Activated T-cell treated with anti-CD3 and anti-CD28 coated beads, Interleukin-2, amount 50 U/mL, for 24 hours (primary cell): ENCODE data around the gene APOD.
A peak's percentile ranks its signal among the peaks of the same experiment; 100 is the strongest.
"Not testable (repeated sequence)": the region's sequence is repeated elsewhere in the genome, so short reads cannot be mapped to it uniquely, and the experiment has no call there.

ENCODE experiments used
- DNase-seq: peaks from one replicate; pipeline ENCODE4 v3.0.0-alpha.2; 2020
- H3K27ac Mint-ChIP-seq: 2 replicates; pipeline ENCODE4 v1.8.0; 2020; ENCODE audit warnings: mild to moderate bottlenecking, mixed read lengths
- H3K27me3 Mint-ChIP-seq: 2 replicates; pipeline ENCODE4 v1.8.0; 2020; ENCODE audit warnings: mixed read lengths
- H3K36me3 Mint-ChIP-seq: 2 replicates; pipeline ENCODE4 v1.8.0; 2020; ENCODE audit warnings: low read depth, mixed read lengths
- H3K4me1 Mint-ChIP-seq: 2 replicates; pipeline ENCODE4 v1.8.0; 2020; ENCODE audit warnings: low read depth, mixed read lengths
- H3K4me3 Mint-ChIP-seq: 2 replicates; pipeline ENCODE4 v1.8.0; 2020; ENCODE audit warnings: mild to moderate bottlenecking, moderate library complexity, mixed read lengths
- H3K9me3 Mint-ChIP-seq: 2 replicates; pipeline ENCODE4 v1.8.0; 2020; ENCODE audit warnings: mixed read lengths

The APOD gene

GRCh38 chr3:195622523-195623170 lies 38.9 kb upstream of the APOD start:
- not testable (repeated sequence) for H3K36me3 Mint-ChIP-seq, H3K4me3 Mint-ChIP-seq, DNase-seq, H3K27me3 Mint-ChIP-seq, H3K27ac Mint-ChIP-seq, H3K9me3 Mint-ChIP-seq
- peaks cover 12% of the 10 kb centered on the region for H3K4me1 Mint-ChIP-seq

GRCh38 chr3:195622012-195622411 lies 38.3 kb upstream of the APOD start:
- not testable (repeated sequence) for DNase-seq, H3K4me3 Mint-ChIP-seq, H3K27ac Mint-ChIP-seq, H3K4me1 Mint-ChIP-seq, H3K27me3 Mint-ChIP-seq, H3K9me3 Mint-ChIP-seq, H3K36me3 Mint-ChIP-seq

DNA sequence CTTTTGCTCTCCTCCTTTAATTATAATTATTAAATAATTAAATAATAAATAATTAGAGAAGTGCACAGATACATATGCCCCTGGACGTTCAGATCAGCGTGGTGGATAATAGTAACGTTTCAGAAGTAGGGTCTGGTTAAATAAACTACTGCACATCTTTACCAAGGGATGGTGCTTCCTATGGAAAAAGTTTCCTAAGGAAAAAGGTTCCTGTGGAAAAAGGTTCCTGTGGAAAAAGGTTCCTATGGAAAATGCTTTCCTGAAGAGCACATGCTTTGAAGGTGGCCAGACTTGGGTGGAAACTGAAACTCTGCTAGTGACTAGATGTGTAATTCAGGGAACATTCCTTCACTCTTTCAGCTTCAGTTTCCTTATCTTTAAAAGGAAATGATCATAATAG lies 37.4 kb upstream of the APOD start:
- H3K27ac Mint-ChIP-seq, H3K4me3 Mint-ChIP-seq, H3K27me3 Mint-ChIP-seq, DNase-seq, H3K4me1 Mint-ChIP-seq, H3K9me3 Mint-ChIP-seq, H3K36me3 Mint-ChIP-seq: not testable (repeated sequence)

DNA sequence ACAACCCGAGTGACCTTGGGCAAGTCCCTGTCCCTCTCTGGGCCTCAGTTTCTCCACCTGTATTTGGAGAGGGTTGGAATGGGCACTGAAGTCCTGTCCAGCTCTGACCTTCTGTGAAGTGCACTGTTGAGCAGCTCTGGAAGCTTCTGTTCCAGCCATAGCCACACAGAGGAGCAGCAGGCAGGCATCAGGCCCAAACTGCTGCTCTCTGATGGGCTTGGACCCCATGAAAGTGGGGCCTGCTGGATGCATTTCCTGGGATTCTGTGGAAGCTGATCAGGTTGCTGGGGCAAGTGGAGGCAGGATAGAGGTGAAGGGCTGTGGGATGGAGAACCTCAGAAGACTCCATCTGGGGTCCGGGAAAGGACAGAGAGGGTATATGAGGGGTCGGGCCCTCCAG lies 36.7 kb upstream of the APOD start:
- not testable (repeated sequence) for H3K27ac Mint-ChIP-seq, H3K27me3 Mint-ChIP-seq, H3K36me3 Mint-ChIP-seq, H3K4me1 Mint-ChIP-seq, H3K9me3 Mint-ChIP-seq, DNase-seq, H3K4me3 Mint-ChIP-seq

- not testable (repeated sequence) for H3K27me3 Mint-ChIP-seq, H3K4me1 Mint-ChIP-seq, H3K36me3 Mint-ChIP-seq, H3K9me3 Mint-ChIP-seq, H3K4me3 Mint-ChIP-seq, H3K27ac Mint-ChIP-seq, DNase-seq
Measured at GRCh38 chr3:195619591-195620369, 36.0 kb upstream of the APOD start.

DNA sequence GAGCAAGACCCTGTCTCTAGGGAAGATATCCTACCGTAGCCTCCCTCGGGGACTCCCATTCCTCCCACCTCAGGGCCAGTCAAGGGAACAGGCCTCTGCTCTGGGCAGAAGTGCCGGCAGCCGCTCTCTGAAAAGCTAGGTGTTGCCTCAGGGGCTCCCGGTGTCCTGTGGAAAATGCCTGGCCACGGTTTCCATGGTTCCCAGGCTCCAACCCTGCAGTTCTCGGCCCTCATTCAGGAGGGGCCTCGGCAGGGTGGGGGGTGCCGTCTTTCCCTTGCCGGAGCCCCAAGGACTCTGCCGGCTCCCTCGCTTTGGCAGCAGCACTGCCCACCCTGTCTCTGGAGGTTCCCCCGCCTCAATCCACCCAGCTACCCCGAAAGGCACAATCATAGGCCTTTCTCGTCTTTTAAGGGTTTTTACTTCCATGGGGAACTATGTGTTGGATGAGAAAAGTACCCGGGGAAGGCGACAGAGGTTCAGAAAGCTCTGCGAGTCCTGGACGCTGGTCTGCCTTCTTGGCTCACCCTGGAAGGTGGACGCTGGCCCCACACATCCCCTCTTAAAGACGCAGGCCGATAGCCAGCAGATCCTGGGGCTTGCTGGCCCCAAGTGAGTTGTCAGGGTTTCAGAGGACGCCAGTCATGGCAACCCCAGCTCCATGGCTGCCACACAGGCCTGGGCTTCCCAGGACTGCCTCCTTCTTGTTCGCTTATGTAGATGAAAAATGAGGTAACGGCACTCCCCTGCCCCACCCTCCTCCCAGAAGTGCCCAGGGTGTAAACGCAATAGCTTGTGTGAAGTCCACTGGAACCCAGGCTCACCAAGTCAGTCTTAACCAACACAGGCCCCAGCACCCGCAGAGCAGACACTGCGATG lies 34.3 kb upstream of the APOD start:
- H3K27ac Mint-ChIP-seq, H3K27me3 Mint-ChIP-seq, H3K9me3 Mint-ChIP-seq, DNase-seq, H3K4me3 Mint-ChIP-seq, H3K36me3 Mint-ChIP-seq: not testable (repeated sequence)
- H3K4me1 Mint-ChIP-seq = peaks cover 20% of the 10 kb centered on the region

- not testable (repeated sequence) for H3K27ac Mint-ChIP-seq, DNase-seq, H3K4me3 Mint-ChIP-seq, H3K27me3 Mint-ChIP-seq, H3K9me3 Mint-ChIP-seq, H3K36me3 Mint-ChIP-seq
- H3K4me1 Mint-ChIP-seq = peaks cover 20% of the 10 kb centered on the region
Measured at GRCh38 chr3:195617134-195617533, 33.4 kb upstream of the APOD start.

DNA sequence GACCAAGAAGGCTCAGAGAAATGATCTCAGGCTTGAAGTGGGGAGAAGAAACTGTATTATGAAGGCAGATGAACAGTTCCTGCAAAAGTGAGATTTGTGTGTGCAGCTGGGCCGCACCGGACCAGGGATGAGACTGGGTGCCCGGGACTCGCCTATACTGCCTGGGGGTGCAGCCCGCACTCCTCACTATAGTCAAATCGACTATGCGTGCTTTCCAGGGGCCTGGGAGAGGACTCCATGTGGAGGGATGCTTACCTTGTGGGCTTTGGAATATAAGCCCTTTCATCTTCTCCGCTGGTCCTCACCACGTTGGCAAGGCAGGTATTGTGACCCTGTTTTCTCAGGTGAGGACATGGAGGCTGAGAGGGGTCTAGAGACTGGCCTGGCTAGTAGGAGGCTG lies 32.9 kb upstream of the APOD start:
- Mint-ChIP-seq H3K4me3 (no peak overlapping the region), H3K27me3 (no peaks in the 10 kb centered on the region), H3K27ac (no peak overlapping the region), H3K36me3 (no peaks in the 10 kb centered on the region), H3K4me1 (peaks cover 20% of the 10 kb centered on the region), H3K9me3 (no peaks in the 10 kb centered on the region)
- no peak for DNase-seq

- H3K27me3 Mint-ChIP-seq, H3K9me3 Mint-ChIP-seq, H3K36me3 Mint-ChIP-seq, H3K4me3 Mint-ChIP-seq, DNase-seq, H3K27ac Mint-ChIP-seq: not testable (repeated sequence)
- H3K4me1 Mint-ChIP-seq = peaks cover 19% of the 10 kb centered on the region
Measured at GRCh38 chr3:195615952-195616537, 32.3 kb upstream of the APOD start.

DNA sequence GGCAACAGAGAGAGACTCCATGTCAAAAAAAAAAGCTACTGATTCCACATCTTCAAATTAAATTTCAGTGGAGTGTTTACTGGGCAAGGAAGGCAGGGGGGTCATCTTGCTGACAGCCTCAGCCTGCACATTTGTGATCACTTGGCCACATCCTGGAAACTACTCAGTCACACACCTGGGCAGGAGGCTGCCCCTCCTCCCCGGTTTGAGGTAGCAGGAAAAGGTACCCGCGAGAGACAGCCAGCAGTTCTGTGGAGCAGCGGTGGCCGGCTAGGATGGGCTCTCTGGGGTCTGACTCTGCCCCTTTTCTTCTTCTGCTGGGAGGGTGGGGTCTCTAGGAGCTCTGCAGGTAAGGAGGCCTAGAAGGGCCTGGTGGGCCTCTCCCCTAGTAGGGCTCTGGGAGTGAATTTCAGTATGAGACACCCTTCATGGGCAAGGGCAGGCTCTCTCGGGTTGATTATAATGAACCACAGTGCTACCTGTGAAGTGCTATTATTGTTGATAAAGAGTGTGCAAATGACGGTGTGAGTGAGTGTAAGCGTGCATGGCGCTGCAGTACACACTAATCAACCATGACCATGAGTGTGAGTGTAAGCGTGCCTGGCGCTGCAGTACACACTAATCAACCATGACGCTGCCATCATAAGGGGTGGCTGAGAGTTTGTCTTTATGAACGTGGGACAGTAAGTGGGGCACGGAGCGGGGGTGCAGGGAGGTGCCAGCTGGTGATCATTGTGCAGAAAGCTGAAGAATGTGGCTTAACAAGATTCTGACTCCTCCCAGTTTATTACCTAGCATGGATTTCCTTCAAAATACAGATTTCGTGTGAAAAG lies 31.1 kb upstream of the APOD start:
- H3K9me3 Mint-ChIP-seq, H3K36me3 Mint-ChIP-seq, H3K4me3 Mint-ChIP-seq, DNase-seq, H3K27me3 Mint-ChIP-seq: not testable (repeated sequence)
- H3K4me1 Mint-ChIP-seq = peaks cover 23% of the 10 kb centered on the region
- peak overlapping the region; percentile 44 for H3K27ac Mint-ChIP-seq

GRCh38 chr3:195613468-195614069 lies 29.8 kb upstream of the APOD start:
- H3K36me3 Mint-ChIP-seq = peaks cover 10% of the 10 kb centered on the region
- peaks cover 13% of the 10 kb centered on the region for H3K9me3 Mint-ChIP-seq
- no peaks in the 10 kb centered on the region for H3K27me3 Mint-ChIP-seq
- no peak overlapping the region for H3K4me3 Mint-ChIP-seq
- no peak overlapping the region for H3K27ac Mint-ChIP-seq
- no peak for DNase-seq
- H3K4me1 Mint-ChIP-seq = peaks cover 36% of the 10 kb centered on the region

DNA sequence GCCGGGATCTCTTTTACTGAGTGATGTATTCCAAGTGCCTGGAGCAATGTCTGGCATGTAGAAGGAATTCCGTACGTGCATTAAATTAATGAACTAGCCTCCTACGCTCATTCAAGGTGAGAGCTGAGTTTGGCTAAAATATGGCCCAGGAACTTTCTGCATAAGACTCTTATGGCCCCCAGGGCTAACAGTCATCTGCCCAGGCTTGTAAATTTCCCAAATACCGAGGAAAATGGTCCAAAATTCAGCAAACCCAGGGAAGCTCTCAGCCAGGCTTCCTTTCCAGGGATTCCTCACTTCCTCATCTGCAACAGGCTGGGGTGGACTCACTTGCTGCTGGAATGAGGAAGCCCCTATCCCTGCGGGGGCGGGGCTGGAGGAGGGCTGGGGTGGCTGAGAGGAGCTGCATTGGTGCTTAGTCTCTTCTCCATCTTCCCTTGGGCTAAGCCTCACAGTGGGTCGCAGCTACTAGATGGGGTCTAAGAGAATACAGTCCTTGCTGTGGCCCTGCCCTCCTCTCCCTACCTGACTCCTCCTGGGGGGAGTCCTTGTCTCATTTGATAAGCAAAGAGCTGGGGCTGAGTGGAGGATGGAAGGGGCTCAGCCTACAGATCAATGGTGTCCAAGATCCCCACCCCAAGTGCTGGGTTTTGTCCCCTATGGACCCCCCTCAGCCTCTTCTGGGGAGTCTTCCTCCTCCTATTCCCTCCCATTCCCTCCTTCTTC lies 28.5 kb upstream of the APOD start:
- H3K27ac Mint-ChIP-seq = no peak overlapping the region
- peaks cover 41% of the 10 kb centered on the region for H3K4me1 Mint-ChIP-seq

DNA sequence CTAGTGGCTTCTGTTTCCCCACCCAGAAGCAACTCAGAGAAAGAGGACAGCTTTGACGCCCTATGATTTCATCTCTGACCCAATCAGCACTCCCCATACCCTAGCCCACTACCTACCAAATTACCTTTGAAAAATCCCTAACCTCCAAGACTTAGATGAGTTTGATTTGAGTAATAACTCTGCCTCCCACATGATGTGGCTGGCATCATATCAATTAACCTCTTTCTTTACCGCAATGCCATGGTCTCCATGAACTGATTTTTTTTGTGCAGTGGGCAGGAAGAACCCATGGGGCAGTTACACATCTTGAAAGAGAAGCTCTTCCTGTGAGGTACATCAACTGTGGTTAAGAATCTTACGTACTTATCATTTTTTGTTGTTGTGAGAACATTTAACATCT lies 25.5 kb upstream of the APOD start:
- H3K4me3 Mint-ChIP-seq = peak overlapping the region; percentile 35
- no peak for DNase-seq
- H3K9me3 Mint-ChIP-seq = peaks cover 34% of the 10 kb centered on the region
- H3K36me3 Mint-ChIP-seq = peaks cover 19% of the 10 kb centered on the region
- no peaks in the 10 kb centered on the region for H3K27me3 Mint-ChIP-seq
- peaks cover 32% of the 10 kb centered on the region for H3K4me1 Mint-ChIP-seq
- H3K27ac Mint-ChIP-seq = peak overlapping the region; percentile 39

More for the DNA sequence above, 28.5 kb upstream of the APOD start:
- no peak for DNase-seq
- H3K9me3 Mint-ChIP-seq = peaks cover 23% of the 10 kb centered on the region
- no peaks in the 10 kb centered on the region for H3K27me3 Mint-ChIP-seq
- peaks cover 18% of the 10 kb centered on the region for H3K36me3 Mint-ChIP-seq
- no peak overlapping the region for H3K4me3 Mint-ChIP-seq
